Measurements from ENCODE around the gene ARID4B. TPM values are rescaled to one million over a fixed set of nuclear protein-coding genes. Genes with fewer than 3 reads are reported as not detected.

Gene ARID4B
- total and polyA plus RNA-seq, 2 of the 13 experiments (the other 11 are each of a cell fraction or from before 2014, with no cell fraction given), result 9.7 to 24.6 TPM

- TF ChIP-seq RARA (CRISPR knock-in tag; IDR thresholded peaks at IDR 0.05) (peak; percentile 59; the same call in 1 of the 2 replicates), ARID2 (CRISPR knock-in tag; IDR thresholded peaks at IDR 0.05; ENCODE audit: borderline replicate concordance) (peak; percentile 81), ZNF17 (CRISPR knock-in tag; IDR thresholded peaks at IDR 0.05) (no peak), FOXO4 (CRISPR knock-in tag; conservative IDR thresholded peaks at IDR 0.05) (no peak), MLXIP (CRISPR knock-in tag; IDR thresholded peaks at IDR 0.05; ENCODE audit: borderline replicate concordance) (0 out of 2 replicates have a peak, but pooled peaks have one; percentile 61), PREB (CRISPR knock-in tag; IDR thresholded peaks at IDR 0.05) (no peak), YY1 (IDR thresholded peaks at IDR 0.05; ENCODE audit: insufficient read depth, insufficient replicate concordance, low read depth, low read length) (peak; percentile 59), ZFP90 (CRISPR knock-in tag; IDR thresholded peaks at IDR 0.05; ENCODE audit: borderline replicate concordance) (peak; percentile 64), NKX3-1 (CRISPR knock-in tag; IDR thresholded peaks at IDR 0.05) (peak; percentile 92), ZBTB21 (CRISPR knock-in tag; IDR thresholded peaks at IDR 0.05) (no peak), USF2 (IDR thresholded peaks at IDR 0.05; ENCODE audit: low read depth, low read length) (peak; percentile 81), USF2 (CRISPR knock-in tag; IDR thresholded peaks at IDR 0.05; ENCODE audit: borderline replicate concordance) (peak; percentile 92; the same call in 1 of the 2 replicates), MBD4 (IDR thresholded peaks at IDR 0.05; ENCODE audit: borderline replicate concordance, low read length) (no peak), ZNF441 (CRISPR knock-in tag; IDR thresholded peaks at IDR 0.05; ENCODE audit: borderline replicate concordance) (peak; percentile 79; the same call in 1 of the 2 replicates), RARG (CRISPR knock-in tag; IDR thresholded peaks at IDR 0.05; ENCODE audit: low read depth) (peak; percentile 88; the same call in 1 of the 2 replicates), ZNF543 (CRISPR knock-in tag; IDR thresholded peaks at IDR 0.05) (peak; percentile 78; the same call in 1 of the 2 replicates), SOX6 (IDR thresholded peaks at IDR 0.05) (no peak), SOX6 (CRISPR knock-in tag; IDR thresholded peaks at IDR 0.05) (peak; percentile 69), ZNF101 (CRISPR knock-in tag; IDR thresholded peaks at IDR 0.05; ENCODE audit: borderline replicate concordance, low read depth) (no peak)
Measured at GRCh38 chr1:235128456-235129328, 199.3 kb downstream of the ARID4B start, which contains the start of gene TOMM20 (continued).

All from HepG2 (cell line).